Loucy (cell line): ENCODE measurements around the gene STXBP3.

Experiments
- EZH2phosphoT487 ChIP-seq: fragments of 200-600 bp; IDR thresholded peaks from 2 replicates; pipeline ENCODE4 v1.6.1; 2018; ENCODE audit warnings: antibody characterized with exemption, mild to moderate bottlenecking, moderate library complexity, borderline replicate concordance
- TF ChIP-seq, protein P1 (sequence below): fragments of 200-600 bp; sonication (generic); conservative IDR thresholded peaks from 2 replicates; pipeline ENCODE4 v1.5.1; 2014; ENCODE audit warnings: mild to moderate bottlenecking, antibody characterized with exemption, low read length

DNA sequence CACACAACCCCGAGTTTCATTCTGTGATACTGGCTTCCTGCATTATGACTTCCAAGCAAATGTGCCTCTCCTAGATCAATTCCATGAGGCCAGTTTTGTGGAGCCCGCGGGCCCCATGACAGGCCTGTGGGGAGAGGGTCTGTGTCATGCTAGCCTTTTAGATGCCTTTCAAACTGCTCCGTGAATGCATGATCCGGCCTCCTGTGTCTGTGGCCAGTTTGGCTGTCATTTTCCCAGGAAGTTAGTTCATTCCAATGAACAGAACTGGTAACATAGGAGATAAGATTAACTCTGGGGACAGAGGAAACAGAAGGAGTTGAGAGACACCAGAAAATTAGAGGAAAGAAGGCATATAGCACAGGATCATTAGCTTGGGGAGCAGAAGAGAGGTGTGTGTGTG, 30.5 kb upstream of the STXBP3 start:
- TF ChIP-seq, protein P1, sequence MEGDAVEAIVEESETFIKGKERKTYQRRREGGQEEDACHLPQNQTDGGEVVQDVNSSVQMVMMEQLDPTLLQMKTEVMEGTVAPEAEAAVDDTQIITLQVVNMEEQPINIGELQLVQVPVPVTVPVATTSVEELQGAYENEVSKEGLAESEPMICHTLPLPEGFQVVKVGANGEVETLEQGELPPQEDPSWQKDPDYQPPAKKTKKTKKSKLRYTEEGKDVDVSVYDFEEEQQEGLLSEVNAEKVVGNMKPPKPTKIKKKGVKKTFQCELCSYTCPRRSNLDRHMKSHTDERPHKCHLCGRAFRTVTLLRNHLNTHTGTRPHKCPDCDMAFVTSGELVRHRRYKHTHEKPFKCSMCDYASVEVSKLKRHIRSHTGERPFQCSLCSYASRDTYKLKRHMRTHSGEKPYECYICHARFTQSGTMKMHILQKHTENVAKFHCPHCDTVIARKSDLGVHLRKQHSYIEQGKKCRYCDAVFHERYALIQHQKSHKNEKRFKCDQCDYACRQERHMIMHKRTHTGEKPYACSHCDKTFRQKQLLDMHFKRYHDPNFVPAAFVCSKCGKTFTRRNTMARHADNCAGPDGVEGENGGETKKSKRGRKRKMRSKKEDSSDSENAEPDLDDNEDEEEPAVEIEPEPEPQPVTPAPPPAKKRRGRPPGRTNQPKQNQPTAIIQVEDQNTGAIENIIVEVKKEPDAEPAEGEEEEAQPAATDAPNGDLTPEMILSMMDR, result no peak
- no peak for TF ChIP-seq EZH2phosphoT487
